Natural killer cell (primary cell): ENCODE results near the gene ZNF142. TPM values are rescaled to one million over a fixed set of nuclear protein-coding genes. Genes with fewer than 3 reads are reported as not detected.
"Not testable (repeated sequence)": the region's sequence is repeated elsewhere in the genome, so short reads cannot be mapped to it uniquely, and the experiment has no call there.

Experiments used
- ATAC-seq, 3 donors: fragments of 150-1000 bp in 2 of 3; fragments of 200-7000 bp in 1 of 3; cut with Tn5 transposase; 1 replicate in 1 of 3; 2 replicates in 2 of 3; pipeline ENCODE4 v1.10.0; 2021; ENCODE audit warnings: mild to moderate bottlenecking in 2 of 3, moderate library complexity in 2 of 3
- DNase-seq, 2 donors: peaks; one replicate each; pipeline versions ENCODE4 v3.0.0 to v3.0.0-alpha.2; 2013 to 2021; ENCODE audit warnings: mixed read lengths in 1 of 2
- H3K27ac ChIP-seq: one replicate; pipeline ENCODE4 v1.5.1; 2013; ENCODE audit warnings: mild to moderate bottlenecking, low read length
- H3K27me3 ChIP-seq: one replicate; pipeline ENCODE4 v1.6.1; 2013; ENCODE audit warnings: low read length; ENCODE audit not compliant: control insufficient read depth, insufficient read depth
- H3K36me3 ChIP-seq: one replicate; pipeline ENCODE4 v1.6.1; 2013; ENCODE audit warnings: low read length; ENCODE audit not compliant: control insufficient read depth, insufficient read depth
- H3K4me1 ChIP-seq: one replicate; pipeline ENCODE4 v1.6.1; 2013; ENCODE audit warnings: low read length; ENCODE audit not compliant: control insufficient read depth, insufficient read depth
- H3K4me3 ChIP-seq: one replicate; pipeline ENCODE4 v1.5.1; 2013; ENCODE audit warnings: low read length
- H3K9me3 ChIP-seq: one replicate; pipeline ENCODE4 v1.6.1; 2013; ENCODE audit warnings: low read length; ENCODE audit not compliant: control insufficient read depth, insufficient read depth
- H3K27ac Mint-ChIP-seq, 2 donors: one replicate each; pipeline ENCODE4 v1.8.0; 2022; ENCODE audit warnings: mild to moderate bottlenecking in 2 of 2, mixed read lengths in 2 of 2, moderate library complexity in 1 of 2
- H3K27me3 Mint-ChIP-seq, 2 donors: one replicate each; pipeline ENCODE4 v1.8.0; 2022; ENCODE audit warnings: low read depth in 2 of 2, mixed read lengths in 2 of 2
- H3K36me3 Mint-ChIP-seq: one replicate; pipeline ENCODE4 v1.8.0; 2022; ENCODE audit warnings: mixed read lengths
- H3K4me1 Mint-ChIP-seq, 2 donors: one replicate each; pipeline ENCODE4 v1.8.0; 2022; ENCODE audit warnings: mixed read lengths in 2 of 2
- H3K4me3 Mint-ChIP-seq: one replicate; pipeline ENCODE4 v1.8.0; 2022; ENCODE audit warnings: mild to moderate bottlenecking, moderate library complexity, mixed read lengths
- H3K9me3 Mint-ChIP-seq, 2 donors: one replicate each; pipeline ENCODE4 v1.8.0; 2022; ENCODE audit warnings: mixed read lengths in 2 of 2
- WGBS: methylation state at CpG from one replicate; pipeline ENCODE4 v1.1.7; 2013; ENCODE audit warnings: missing lambda C conversion rate; ENCODE audit not compliant: insufficient coverage; 5-methylcytosine and 5-hydroxymethylcytosine counted together
- intact Hi-C: fragments of 100-400 bp; cut with micrococcal nuclease; formaldehyde crosslinking; loops from one replicate; pipeline ENCODE4 v1.14.2; 2022
- total RNA-seq, 4 donors: library from RNA; stranded (reverse); fragments of 120-200 nt in 1 of 4; gene quantifications; one replicate each; pipeline versions ENCODE4 v1.2.3 to v1.2.4, GENCODE V29; 2013 to 2022
- TF ChIP-seq, protein P1 (sequence below): fragments of 200-600 bp; IDR thresholded peaks from one replicate; pipeline ENCODE4 v1.8.0; 2022; ENCODE audit warnings: antibody characterized with exemption

The ZNF142 gene
- total RNA-seq, 3 donors from 2014 or later (not counting 1 experiment from before 2014, with no cell fraction given): 57.0 to 67.8 (median 62.6) TPM

DNA sequence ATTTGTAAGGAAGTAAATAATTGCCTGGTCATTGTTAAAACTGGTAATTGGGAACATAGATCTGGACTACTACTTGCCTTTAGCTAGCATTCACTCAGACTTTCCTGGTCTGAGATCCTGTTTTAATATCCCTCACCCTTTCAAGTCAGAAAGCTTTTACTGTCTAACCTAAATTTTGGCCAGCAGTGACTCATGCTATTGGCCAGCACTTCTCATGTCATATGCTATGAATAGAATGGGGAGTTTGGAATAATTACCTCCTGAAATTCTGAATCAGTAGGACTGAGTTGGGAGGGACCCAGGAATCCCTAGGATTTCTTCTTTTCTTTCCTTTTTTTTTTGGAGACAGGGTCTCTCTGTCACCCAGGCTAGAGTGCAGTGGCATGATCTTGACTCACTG is 31.8 kb upstream of the ZNF142 start:
- Mint-ChIP-seq H3K27me3 (no peaks in the 10 kb centered on the region), H3K4me3 (no peak overlapping the region), H3K27ac (no peak overlapping the region), H3K9me3 (no peaks in the 10 kb centered on the region), H3K4me1 (no peaks in the 10 kb centered on the region), H3K36me3 (peaks cover 5% of the 10 kb centered on the region)
- H3K36me3 ChIP-seq: peaks cover 5% of the 10 kb centered on the region
- no peaks in the 10 kb centered on the region for H3K27me3 ChIP-seq
- intact Hi-C loops: no loop called here
- H3K27ac ChIP-seq: no peak overlapping the region
- no peaks in the 10 kb centered on the region for H3K9me3 ChIP-seq
- H3K4me3 ChIP-seq: no peak overlapping the region
- TF ChIP-seq, protein P1, sequence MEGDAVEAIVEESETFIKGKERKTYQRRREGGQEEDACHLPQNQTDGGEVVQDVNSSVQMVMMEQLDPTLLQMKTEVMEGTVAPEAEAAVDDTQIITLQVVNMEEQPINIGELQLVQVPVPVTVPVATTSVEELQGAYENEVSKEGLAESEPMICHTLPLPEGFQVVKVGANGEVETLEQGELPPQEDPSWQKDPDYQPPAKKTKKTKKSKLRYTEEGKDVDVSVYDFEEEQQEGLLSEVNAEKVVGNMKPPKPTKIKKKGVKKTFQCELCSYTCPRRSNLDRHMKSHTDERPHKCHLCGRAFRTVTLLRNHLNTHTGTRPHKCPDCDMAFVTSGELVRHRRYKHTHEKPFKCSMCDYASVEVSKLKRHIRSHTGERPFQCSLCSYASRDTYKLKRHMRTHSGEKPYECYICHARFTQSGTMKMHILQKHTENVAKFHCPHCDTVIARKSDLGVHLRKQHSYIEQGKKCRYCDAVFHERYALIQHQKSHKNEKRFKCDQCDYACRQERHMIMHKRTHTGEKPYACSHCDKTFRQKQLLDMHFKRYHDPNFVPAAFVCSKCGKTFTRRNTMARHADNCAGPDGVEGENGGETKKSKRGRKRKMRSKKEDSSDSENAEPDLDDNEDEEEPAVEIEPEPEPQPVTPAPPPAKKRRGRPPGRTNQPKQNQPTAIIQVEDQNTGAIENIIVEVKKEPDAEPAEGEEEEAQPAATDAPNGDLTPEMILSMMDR: no peak
- ATAC-seq (no peak), DNase-seq (no peak)
- H3K4me1 ChIP-seq: no peaks in the 10 kb centered on the region

DNA sequence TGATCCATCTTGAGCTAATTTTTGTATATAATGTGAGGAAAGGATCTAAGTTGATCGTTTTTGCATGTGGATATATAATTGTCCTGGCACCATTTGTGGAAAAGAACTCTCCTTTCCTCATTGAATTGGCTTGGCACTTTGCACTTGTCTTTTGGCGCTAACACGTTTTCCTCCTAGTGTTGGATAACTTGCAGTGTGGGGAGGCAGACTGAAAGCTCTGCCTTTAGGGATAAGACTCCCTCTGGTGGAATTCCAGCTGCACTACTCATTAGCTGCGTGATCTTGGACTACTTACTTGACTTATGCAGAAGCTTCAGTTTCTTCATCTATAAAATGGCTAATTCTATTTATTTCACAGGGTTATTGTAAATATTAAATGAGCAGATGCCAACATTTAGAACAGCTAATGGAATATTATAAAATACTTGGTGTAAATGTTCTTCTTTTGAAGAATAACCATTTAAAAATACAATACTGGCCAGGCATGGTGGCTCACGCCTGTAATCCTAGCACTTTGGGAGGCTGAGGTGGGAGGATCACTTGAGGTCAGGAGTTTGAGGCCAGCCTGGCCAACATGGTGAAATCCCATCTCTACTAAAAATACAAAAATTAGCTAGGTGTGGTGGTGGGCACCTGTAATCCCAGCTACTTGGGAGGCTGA is 28.1 kb upstream of the ZNF142 start:
- peak; percentile 58 to 74 (median 73) for ATAC-seq
- intact Hi-C loops, H3K36me3 Mint-ChIP-seq, H3K4me1 Mint-ChIP-seq, H3K36me3 ChIP-seq, H3K4me3 Mint-ChIP-seq, H3K4me3 ChIP-seq, H3K27ac Mint-ChIP-seq, H3K9me3 Mint-ChIP-seq, H3K9me3 ChIP-seq, H3K4me1 ChIP-seq, H3K27me3 ChIP-seq, H3K27ac ChIP-seq, H3K27me3 Mint-ChIP-seq: not testable (repeated sequence)
- TF ChIP-seq, protein P1: peak; percentile 54
- 36% methylated on average over 5 of the region's 5 CpGs for WGBS
- peak in 1 of 2 donors; percentile 62 for DNase-seq

DNA sequence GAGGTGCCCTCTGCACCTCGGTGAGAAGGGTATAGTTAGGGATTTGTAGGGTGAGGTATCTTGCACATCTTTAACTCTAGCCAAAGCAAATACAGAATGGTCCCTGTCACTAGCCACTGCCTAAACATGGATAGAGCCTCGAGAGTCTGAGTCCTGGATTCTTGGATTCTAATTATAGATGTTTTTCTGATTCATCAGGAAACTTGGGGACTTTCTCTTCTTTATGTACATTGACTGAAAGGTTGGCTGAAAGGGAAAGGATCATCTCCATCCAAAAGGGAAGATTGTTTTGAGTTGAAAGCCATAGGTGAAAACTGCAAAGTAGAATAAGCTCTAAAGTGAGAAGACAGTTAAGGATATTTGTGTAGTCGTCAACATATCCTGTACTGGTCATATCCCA is 20.6 kb upstream of the ZNF142 start:
- H3K36me3 ChIP-seq: peaks cover 1% of the 10 kb centered on the region
- H3K27me3 ChIP-seq: no peaks in the 10 kb centered on the region
- H3K27ac Mint-ChIP-seq: no peak overlapping the region
- H3K4me1 Mint-ChIP-seq: no peaks in the 10 kb centered on the region
- H3K4me3 Mint-ChIP-seq: no peak overlapping the region
- TF ChIP-seq, protein P1: no peak
- intact Hi-C loops: no loop called here
- no peaks in the 10 kb centered on the region for H3K9me3 ChIP-seq
- DNase-seq: no peak
- H3K4me3 ChIP-seq: no peak overlapping the region
- 85% methylated on average over 3 of the region's 3 CpGs for WGBS
- no peaks in the 10 kb centered on the region for H3K4me1 ChIP-seq
- no peaks in the 10 kb centered on the region for H3K36me3 Mint-ChIP-seq
- no peak overlapping the region for H3K27ac ChIP-seq
- no peak for ATAC-seq
- no peaks in the 10 kb centered on the region for H3K27me3 Mint-ChIP-seq
- no peaks in the 10 kb centered on the region for H3K9me3 Mint-ChIP-seq

DNA sequence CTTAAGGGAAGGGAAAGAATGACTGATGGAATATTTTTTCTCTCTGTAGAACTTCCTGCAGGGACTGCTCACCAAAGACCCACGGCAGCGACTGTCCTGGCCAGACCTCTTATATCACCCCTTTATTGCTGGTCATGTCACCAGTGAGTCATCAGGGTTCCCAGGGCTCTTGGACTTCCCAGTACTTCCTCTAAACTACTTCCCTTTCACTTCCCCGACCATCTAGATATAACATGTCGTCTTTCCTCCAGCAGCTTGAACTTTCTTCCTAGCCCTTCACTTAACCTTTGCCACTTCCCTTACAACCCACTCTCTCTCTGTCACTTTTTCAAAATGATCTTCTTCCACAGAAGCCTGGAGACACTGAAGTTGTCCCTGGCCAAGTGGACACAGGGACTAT is 19.7 kb upstream of the ZNF142 start:
- H3K4me3 ChIP-seq: no peak overlapping the region
- 76% methylated on average over 4 of the region's 4 CpGs for WGBS
- no peak for ATAC-seq

More for the DNA sequence above, 19.7 kb upstream of the ZNF142 start:
- no peaks in the 10 kb centered on the region for H3K9me3 ChIP-seq
- no peak overlapping the region for H3K27ac ChIP-seq
- no peak for DNase-seq
- Mint-ChIP-seq H3K4me3 (no peak overlapping the region), H3K36me3 (no peaks in the 10 kb centered on the region), H3K4me1 (no peaks in the 10 kb centered on the region), H3K27ac (no peak overlapping the region), H3K27me3 (no peaks in the 10 kb centered on the region), H3K9me3 (no peaks in the 10 kb centered on the region)
- intact Hi-C loops: no loop called here
- no peaks in the 10 kb centered on the region for H3K36me3 ChIP-seq
- TF ChIP-seq, protein P1: no peak
- no peaks in the 10 kb centered on the region for H3K27me3 ChIP-seq
- no peaks in the 10 kb centered on the region for H3K4me1 ChIP-seq
